Measurements from ENCODE around the gene MARCHF2. TPM values are rescaled to one million over a fixed set of nuclear protein-coding genes. Genes with fewer than 3 reads are reported as not detected.
A peak's percentile ranks its signal among the peaks of the same experiment; 100 is the strongest.

The MARCHF2 gene
- total RNA-seq, 1 experiment from 2014 or later: 20.2 TPM

- Mint-ChIP-seq H3K9me3 (no peaks in the 10 kb centered on the region), H3K4me1 (peaks cover 5% of the 10 kb centered on the region; the same call in 1 of the 2 replicates), H3K27ac (peak overlapping the region; percentile 73), H3K4me3 (no peak overlapping the region), H3K36me3 (peaks cover 56% of the 10 kb centered on the region), H3K27me3 (ENCODE audit: low read depth) (no peaks in the 10 kb centered on the region)
- TF ChIP-seq JAZF1 (CRISPR knock-in tag; IDR thresholded peaks at IDR 0.05) (no peak), STAT6 (CRISPR knock-in tag; conservative IDR thresholded peaks at IDR 0.05; ENCODE audit: low read depth) (no peak), E2F4 (CRISPR knock-in tag; IDR thresholded peaks at IDR 0.05; ENCODE audit: borderline replicate concordance, low read depth) (no peak), ZBTB43 (CRISPR knock-in tag; IDR thresholded peaks at IDR 0.05) (no peak), HMGXB4 (CRISPR knock-in tag; IDR thresholded peaks at IDR 0.05) (no peak), CBFB (CRISPR knock-in tag; IDR thresholded peaks at IDR 0.05; ENCODE audit: low read depth) (no peak), ZNF396 (CRISPR knock-in tag; IDR thresholded peaks at IDR 0.05; ENCODE audit: borderline replicate concordance) (no peak), ZBTB21 (CRISPR knock-in tag; IDR thresholded peaks at IDR 0.05; ENCODE audit: borderline replicate concordance) (no peak), ELF4 (CRISPR knock-in tag; IDR thresholded peaks at IDR 0.05; ENCODE audit: low read depth) (no peak), HMGA2 (CRISPR knock-in tag; IDR thresholded peaks at IDR 0.05) (no peak)
- DNase-seq (ENCODE audit: low spot score): no peak
- POLR2A ChIA-PET: interaction anchor here (0.6 kb wide), 1 partner anchor 17 kb away, joined by 3 read pairs; no protein-coding TSS in a partner anchor
- ATAC-seq: no peak
- CTCF ChIA-PET: interaction anchor here (0.6 to 1.6 kb wide), 2 partner anchors 10 to 1801 kb away, joined by 3 read pairs; partner anchors contain the start of gene ICAM5
These were observed 75.3 kb downstream of the MARCHF2 start for GRCh38 chr19:8488365-8488764.

Small RNA genes within 50 kb of the gene (microRNA-seq; reads per million reads assigned to microRNA genes)
- not detected for gene MIR4999 (ENCODE audit: borderline number of aligned reads)

Other genes with a start within 250 kb of the MARCHF2 start
- 116 to 153 TPM (median 150 TPM) in 3 replicates for gene CERS4, start 203.9 kb upstream of the MARCHF2 start, total RNA-seq (2021)
- 107 to 121 TPM (median 114 TPM) in 3 replicates for gene CD320, start 104.9 kb upstream of the MARCHF2 start, total RNA-seq (2021)
- 76.4 to 101 TPM (median 91.9 TPM) in 3 replicates for gene NDUFA7, start 91.9 kb upstream of the MARCHF2 start, total RNA-seq (2021)
- 2,082 to 2,373 TPM (median 2,292 TPM) in 3 replicates for gene RPS28, start 91.8 kb upstream of the MARCHF2 start, total RNA-seq (2021)
- gene KANK3, start 70.0 kb upstream of the MARCHF2 start, total RNA-seq (2021): 7.8 to 8.0 TPM (median 8.0 TPM) in 3 replicates
- gene ANGPTL4, start 49.1 kb upstream of the MARCHF2 start, total RNA-seq (2021): 1.0 to 2.7 TPM (median 2.2 TPM) in 3 replicates
- gene RAB11B, start 22.9 kb upstream of the MARCHF2 start, total RNA-seq (2021): 108 to 127 TPM (median 120 TPM) in 3 replicates
- gene HNRNPM, start 31.7 kb downstream of the MARCHF2 start, total RNA-seq (2021): 309 to 416 TPM (median 343 TPM) in 3 replicates
- gene PRAM1, start 89.3 kb downstream of the MARCHF2 start, total RNA-seq (2021): 0.46 to 1.1 TPM (median 0.66 TPM) in 3 replicates
- gene ZNF414, start 100.9 kb downstream of the MARCHF2 start, total RNA-seq (2021): 38.2 to 47.4 TPM (median 46.1 TPM) in 3 replicates
- 2.8 to 3.3 TPM (median 3.2 TPM) in 3 replicates for gene MYO1F, start 164.1 kb downstream of the MARCHF2 start, total RNA-seq (2021)
- 11.4 to 16.0 TPM (median 14.8 TPM) in 3 replicates for gene ADAMTS10, start 197.4 kb downstream of the MARCHF2 start, total RNA-seq (2021)
- gene NFILZ, start 217.3 kb downstream of the MARCHF2 start, total RNA-seq (2021): not detected in 3 replicates

Data from WTC11 (cell line).